ENCODE measurements around the gene MIPOL1. TPM values are rescaled to one million over a fixed set of nuclear protein-coding genes. Genes with fewer than 3 reads are reported as not detected.

Gene MIPOL1
- total RNA-seq, 1 experiment from 2014 or later, result 18.7 TPM

DNA sequence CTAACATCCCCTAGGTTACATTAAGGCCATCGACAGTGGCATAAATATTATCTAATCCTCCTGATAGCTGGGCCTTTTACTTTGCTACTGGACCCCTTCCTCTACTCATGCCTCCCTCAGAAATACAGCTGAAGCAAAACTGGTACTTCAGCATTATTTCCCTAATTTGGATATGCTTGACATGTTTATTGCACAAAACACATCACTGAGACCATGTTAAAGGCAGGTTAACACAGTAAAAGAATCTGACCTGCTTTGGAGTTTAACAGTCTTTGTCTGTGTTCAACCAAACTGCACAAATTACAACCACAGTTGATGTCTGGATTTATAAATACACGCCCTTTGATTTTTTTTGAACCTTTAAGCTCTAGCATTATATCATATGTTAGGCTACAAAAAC, 240.7 kb downstream of the MIPOL1 start:
- Mint-ChIP-seq H3K4me3 (ENCODE audit: unreplicated experiment) (no peak overlapping the region), H3K27ac (ENCODE audit: unreplicated experiment) (no peak overlapping the region), H3K4me1 (ENCODE audit: low read depth, unreplicated experiment) (no peaks in the 10 kb centered on the region), H3K36me3 (ENCODE audit: insufficient read depth, unreplicated experiment) (no peaks in the 10 kb centered on the region), H3K27me3 (ENCODE audit: insufficient read depth, unreplicated experiment) (no peaks in the 10 kb centered on the region), H3K9me3 (ENCODE audit: unreplicated experiment) (peaks cover 28% of the 10 kb centered on the region)
- no peak for DNase-seq
- Histone ChIP-seq H3K27me3 (replicated peaks; ENCODE audit: control insufficient read depth, insufficient read depth, low read length) (no peaks in the 10 kb centered on the region), H3K9me3 (no peaks in the 10 kb centered on the region), H3K4me3 (ENCODE audit: low read depth, low read length) (no peak overlapping the region), H3K36me3 (ENCODE audit: control insufficient read depth, insufficient read depth, low read length) (no peaks in the 10 kb centered on the region), H3K4me1 (0 out of 2 replicates have a peak, but pooled peaks cover 6% of the 10 kb centered on the region)
- intact Hi-C loops (cut with micrococcal nuclease; ENCODE audit: unreplicated experiment), result no loop called here
- TF ChIP-seq, protein P1, sequence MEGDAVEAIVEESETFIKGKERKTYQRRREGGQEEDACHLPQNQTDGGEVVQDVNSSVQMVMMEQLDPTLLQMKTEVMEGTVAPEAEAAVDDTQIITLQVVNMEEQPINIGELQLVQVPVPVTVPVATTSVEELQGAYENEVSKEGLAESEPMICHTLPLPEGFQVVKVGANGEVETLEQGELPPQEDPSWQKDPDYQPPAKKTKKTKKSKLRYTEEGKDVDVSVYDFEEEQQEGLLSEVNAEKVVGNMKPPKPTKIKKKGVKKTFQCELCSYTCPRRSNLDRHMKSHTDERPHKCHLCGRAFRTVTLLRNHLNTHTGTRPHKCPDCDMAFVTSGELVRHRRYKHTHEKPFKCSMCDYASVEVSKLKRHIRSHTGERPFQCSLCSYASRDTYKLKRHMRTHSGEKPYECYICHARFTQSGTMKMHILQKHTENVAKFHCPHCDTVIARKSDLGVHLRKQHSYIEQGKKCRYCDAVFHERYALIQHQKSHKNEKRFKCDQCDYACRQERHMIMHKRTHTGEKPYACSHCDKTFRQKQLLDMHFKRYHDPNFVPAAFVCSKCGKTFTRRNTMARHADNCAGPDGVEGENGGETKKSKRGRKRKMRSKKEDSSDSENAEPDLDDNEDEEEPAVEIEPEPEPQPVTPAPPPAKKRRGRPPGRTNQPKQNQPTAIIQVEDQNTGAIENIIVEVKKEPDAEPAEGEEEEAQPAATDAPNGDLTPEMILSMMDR (IDR thresholded peaks at IDR 0.05; ENCODE audit: insufficient read depth in 1 of 2, low read depth in 1 of 2, low read length in 1 of 2, severe bottlenecking in 1 of 2, unreplicated experiment in 1 of 2), result no peak
- BruUV-seq (replicated peaks), result no TSS peak
- ChIA-PET CTCF (no interaction called here), POLR2A (no interaction called here)

DNA sequence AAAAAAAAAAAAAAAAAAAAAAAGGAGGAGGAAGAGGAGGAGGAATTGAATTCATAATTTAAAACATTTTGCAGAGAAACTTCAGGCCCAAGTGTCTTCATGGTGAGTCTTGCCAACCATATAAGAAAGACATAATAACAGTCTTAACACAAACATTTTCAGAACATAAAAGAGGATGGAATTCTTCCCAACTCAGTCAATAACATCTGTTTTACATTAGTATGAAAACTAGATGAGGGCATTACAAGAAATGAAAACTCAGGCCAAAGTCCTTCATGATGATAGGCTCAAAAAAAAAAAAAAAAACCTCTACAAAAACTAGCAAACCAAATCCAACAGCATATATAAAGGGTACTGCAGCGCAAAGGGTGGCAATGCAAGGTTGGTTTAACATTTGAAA, 245.7 kb downstream of the MIPOL1 start:
- H3K27me3 Mint-ChIP-seq (ENCODE audit: insufficient read depth, unreplicated experiment), result no peaks in the 10 kb centered on the region

DNA sequence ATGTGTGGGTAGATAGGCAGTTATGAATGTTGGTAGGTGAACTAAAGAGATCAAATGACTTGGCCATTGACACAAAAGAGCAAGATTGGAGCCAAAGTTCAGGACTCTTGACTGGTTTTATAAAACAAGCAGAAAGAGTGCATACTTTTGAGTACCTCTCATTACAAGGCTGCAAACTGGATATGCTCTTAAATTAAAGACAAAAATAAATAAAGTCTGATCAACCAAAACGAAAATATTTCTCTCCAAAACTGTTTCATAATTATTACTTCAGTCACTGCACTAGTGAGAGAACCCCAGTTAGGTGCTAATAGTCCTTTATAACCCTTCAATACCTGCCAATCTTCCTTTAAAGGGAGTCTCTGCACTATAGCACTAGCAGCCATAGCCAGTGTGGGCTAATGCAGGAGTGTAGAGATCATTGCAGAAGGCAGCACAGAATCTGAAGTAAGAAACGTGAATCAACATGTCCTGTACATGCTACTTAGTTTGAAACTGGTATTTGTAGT, 250.2 kb downstream of the MIPOL1 start:
- H3K27ac Mint-ChIP-seq (ENCODE audit: unreplicated experiment), result no peak overlapping the region
- Histone ChIP-seq H3K9me3 (0 out of 2 replicates have a peak, but pooled peaks cover under 1% of the 10 kb centered on the region), H3K27me3 (replicated peaks; ENCODE audit: control insufficient read depth, insufficient read depth, low read length) (no peaks in the 10 kb centered on the region), H3K4me3 (ENCODE audit: low read depth, low read length) (no peak overlapping the region), H3K36me3 (ENCODE audit: control insufficient read depth, insufficient read depth, low read length) (no peaks in the 10 kb centered on the region), H3K4me1 (peaks cover 14% of the 10 kb centered on the region)
- TF ChIP-seq, protein P1 (IDR thresholded peaks at IDR 0.05; ENCODE audit: insufficient read depth in 1 of 2, low read depth in 1 of 2, low read length in 1 of 2, severe bottlenecking in 1 of 2, unreplicated experiment in 1 of 2), result no peak
- H3K27me3 Mint-ChIP-seq (ENCODE audit: insufficient read depth, unreplicated experiment), result no peaks in the 10 kb centered on the region
- no peaks in the 10 kb centered on the region for H3K36me3 Mint-ChIP-seq (ENCODE audit: insufficient read depth, unreplicated experiment)
- BruUV-seq (replicated peaks), result no TSS peak
- no peaks in the 10 kb centered on the region for H3K4me1 Mint-ChIP-seq (ENCODE audit: low read depth, unreplicated experiment)
- H3K4me3 Mint-ChIP-seq (ENCODE audit: unreplicated experiment), result no peak overlapping the region
- ChIA-PET POLR2A (no interaction called here), CTCF (no interaction called here)
- no peak for DNase-seq
- H3K9me3 Mint-ChIP-seq (ENCODE audit: unreplicated experiment), result peaks cover 13% of the 10 kb centered on the region
- intact Hi-C loops (cut with micrococcal nuclease; ENCODE audit: unreplicated experiment), result no loop called here

More for the DNA sequence above, 245.7 kb downstream of the MIPOL1 start:
- Mint-ChIP-seq H3K4me3 (ENCODE audit: unreplicated experiment) (no peak overlapping the region), H3K4me1 (ENCODE audit: low read depth, unreplicated experiment) (no peaks in the 10 kb centered on the region), H3K36me3 (ENCODE audit: insufficient read depth, unreplicated experiment) (no peaks in the 10 kb centered on the region), H3K27ac (ENCODE audit: unreplicated experiment) (no peak overlapping the region), H3K9me3 (ENCODE audit: unreplicated experiment) (peaks cover 19% of the 10 kb centered on the region)
- no peak for DNase-seq
- no peaks in the 10 kb centered on the region for H3K9me3 ChIP-seq
- ChIA-PET CTCF (no interaction called here), POLR2A (no interaction called here)
- H3K4me3 ChIP-seq (ENCODE audit: low read depth, low read length), result no peak overlapping the region
- intact Hi-C loops (cut with micrococcal nuclease; ENCODE audit: unreplicated experiment), result no loop called here
- TF ChIP-seq, protein P1 (IDR thresholded peaks at IDR 0.05; ENCODE audit: insufficient read depth in 1 of 2, low read depth in 1 of 2, low read length in 1 of 2, severe bottlenecking in 1 of 2, unreplicated experiment in 1 of 2), result no peak
- H3K36me3 ChIP-seq (ENCODE audit: control insufficient read depth, insufficient read depth, low read length), result no peaks in the 10 kb centered on the region
- H3K27me3 ChIP-seq (replicated peaks; ENCODE audit: control insufficient read depth, insufficient read depth, low read length), result no peaks in the 10 kb centered on the region
- peaks cover 9% of the 10 kb centered on the region for H3K4me1 ChIP-seq
- BruUV-seq (replicated peaks), result no TSS peak
